Hypothalamus (tissue), 51 donors: ENCODE results near the gene SIM1.

Experiments
- DNase-seq, 51 donors: peaks; one replicate each; lab custom pipeline; 2025; lab: John Stamatoyannopoulos, UW

SIM1 gene

GRCh38 chr6:100433726-100434435 lies 30.8 kb downstream of the SIM1 start:
- DNase-seq = no peak

DNA sequence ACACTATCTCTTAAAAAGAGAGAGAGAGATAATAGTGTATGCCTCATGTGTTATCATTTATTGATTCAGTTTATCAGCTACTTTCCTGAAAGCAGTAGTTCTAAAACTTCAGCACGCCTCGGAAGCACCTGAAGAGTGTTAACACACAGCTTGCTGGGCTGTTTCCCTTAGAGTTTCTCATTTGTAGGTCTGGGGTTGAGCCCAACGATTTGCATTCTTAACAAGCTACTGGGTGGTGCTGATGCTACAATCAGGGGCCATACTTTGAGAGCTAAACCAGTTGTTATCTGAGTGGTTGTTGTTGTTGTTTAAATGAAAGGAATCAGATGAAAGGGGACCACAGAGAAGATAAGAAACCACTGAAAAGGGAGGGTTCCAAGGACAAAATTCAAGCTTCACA lies 32.6 kb downstream of the SIM1 start:
- no peak for DNase-seq

- DNase-seq = no peak
Observed at GRCh38 chr6:100430962-100431361, 33.8 kb downstream of the SIM1 start.

DNA sequence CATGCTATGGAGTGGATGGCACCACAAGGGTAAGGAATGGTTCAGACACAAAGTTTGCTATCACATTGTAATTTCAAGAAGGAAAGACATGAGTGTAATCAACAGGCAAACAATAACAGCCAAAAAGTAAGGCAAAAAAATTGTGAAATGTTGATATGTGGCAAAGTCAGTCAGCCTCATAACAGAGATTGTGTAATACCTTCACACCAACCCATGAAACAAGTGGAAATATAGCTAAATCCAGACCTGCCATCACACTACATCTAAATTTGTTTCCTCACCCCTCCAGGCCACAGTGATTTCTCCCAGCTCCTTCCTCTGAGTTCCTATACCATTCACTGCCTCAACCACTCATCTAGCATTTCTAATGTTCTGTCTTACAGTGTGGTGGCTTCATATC lies 37.3 kb downstream of the SIM1 start:
- no peak for DNase-seq

GRCh38 chr6:100426744-100427338 lies 37.9 kb downstream of the SIM1 start:
- no peak for DNase-seq

- DNase-seq = no peak
Observed at GRCh38 chr6:100426241-100426640, 38.5 kb downstream of the SIM1 start.

DNA sequence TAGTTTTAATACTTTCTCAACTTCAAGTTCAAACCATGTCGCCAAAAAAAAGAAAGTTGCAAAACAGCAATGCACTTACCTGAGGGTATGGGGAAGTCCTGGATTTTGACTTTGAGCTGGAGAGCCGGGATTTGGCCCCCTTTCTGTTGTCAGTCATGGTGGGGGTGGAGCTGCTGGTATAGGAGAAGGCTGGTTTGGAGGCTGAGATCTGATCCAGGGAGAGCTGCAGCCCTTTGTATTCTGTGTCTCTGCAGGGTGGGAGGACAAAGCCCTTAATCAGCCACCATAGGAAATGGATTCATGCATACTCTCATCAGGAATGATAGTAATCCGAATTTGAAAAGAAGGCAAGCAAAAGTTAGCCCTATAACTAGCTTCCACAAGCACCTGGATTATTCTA lies 44.0 kb downstream of the SIM1 start:
- no peak for DNase-seq

DNA sequence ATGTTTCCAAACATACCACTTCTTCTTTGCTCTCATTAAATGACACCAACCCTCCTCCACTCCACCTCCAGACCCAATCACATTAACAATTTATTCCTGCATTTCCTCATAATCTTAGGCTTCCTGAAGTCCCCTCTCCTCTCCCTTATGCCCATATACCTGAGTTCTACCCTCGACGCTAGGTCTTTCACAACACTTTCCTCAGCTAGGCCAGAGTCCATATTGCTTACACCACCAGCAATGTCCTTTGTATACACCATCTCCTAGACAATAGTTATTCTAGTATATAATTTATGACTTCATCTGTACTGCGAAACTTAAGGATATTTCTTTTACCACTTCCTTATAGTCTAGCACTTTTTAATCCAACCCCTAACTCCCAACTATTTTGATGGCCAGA lies 47.7 kb downstream of the SIM1 start:
- no peak for DNase-seq

- no peak for DNase-seq
Observed at GRCh38 chr6:100415768-100416167, 49.0 kb downstream of the SIM1 start.

GRCh38 chr6:100412872-100413271 lies 51.8 kb downstream of the SIM1 start:
- no peak for DNase-seq

DNA sequence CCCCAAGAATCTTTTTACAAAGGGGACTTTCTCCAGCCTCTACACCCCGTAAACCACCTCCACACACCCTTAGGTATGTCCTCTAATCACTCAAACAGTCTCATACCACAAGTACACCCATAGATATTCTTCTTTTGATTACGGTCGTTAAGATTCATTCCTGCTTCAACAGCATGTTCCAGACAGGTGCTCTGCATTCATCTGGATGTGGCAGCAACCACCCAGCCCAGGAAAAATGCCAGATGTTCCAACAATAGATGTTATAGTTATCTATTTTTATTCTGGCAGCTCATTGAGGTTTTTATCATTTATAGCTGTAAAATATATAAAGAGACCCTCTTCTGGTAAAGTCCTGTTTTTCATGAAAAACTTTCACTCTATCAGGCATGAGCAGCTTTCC lies 60.7 kb downstream of the SIM1 start:
- DNase-seq = no peak

DNA sequence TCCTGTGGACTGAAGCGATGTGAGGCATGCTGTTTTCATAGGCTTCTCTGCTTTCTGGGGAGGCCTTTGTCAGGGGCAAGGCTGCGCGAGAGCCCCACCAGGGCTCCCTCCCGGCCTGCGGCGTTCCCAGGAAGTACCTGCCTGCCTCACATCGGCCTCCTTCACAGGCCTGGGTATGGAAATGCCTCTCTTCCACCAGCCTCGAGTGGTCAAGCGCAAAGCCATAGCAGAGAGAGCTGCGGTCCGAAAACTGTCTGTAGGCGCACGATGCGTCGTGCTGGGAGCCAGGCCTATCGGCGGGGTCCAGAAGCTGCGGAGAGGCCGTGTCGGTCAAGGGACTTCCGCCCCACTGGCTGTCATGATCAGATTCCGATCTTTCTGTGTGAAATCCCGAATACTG lies 71.2 kb downstream of the SIM1 start:
- DNase-seq = no peak

DNA sequence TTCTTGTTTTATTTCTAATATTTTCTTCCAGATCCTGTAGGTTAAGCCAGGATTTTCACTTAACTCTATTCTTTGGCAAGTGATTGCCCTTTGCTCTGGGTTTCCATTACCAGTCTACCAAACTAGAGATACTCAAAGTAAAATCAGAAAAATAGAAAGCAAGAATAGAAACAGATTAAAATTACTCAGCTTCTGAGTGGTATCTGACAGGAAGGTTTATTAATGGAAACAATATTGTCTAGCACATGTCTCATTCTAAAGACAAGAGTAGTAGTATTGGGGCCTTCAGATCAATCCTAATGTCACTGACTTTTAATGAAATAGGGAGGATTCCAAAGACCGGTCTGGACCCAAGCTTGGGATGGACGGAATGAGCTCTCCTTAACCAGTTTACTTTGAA lies 72.3 kb downstream of the SIM1 start:
- no peak for DNase-seq

DNA sequence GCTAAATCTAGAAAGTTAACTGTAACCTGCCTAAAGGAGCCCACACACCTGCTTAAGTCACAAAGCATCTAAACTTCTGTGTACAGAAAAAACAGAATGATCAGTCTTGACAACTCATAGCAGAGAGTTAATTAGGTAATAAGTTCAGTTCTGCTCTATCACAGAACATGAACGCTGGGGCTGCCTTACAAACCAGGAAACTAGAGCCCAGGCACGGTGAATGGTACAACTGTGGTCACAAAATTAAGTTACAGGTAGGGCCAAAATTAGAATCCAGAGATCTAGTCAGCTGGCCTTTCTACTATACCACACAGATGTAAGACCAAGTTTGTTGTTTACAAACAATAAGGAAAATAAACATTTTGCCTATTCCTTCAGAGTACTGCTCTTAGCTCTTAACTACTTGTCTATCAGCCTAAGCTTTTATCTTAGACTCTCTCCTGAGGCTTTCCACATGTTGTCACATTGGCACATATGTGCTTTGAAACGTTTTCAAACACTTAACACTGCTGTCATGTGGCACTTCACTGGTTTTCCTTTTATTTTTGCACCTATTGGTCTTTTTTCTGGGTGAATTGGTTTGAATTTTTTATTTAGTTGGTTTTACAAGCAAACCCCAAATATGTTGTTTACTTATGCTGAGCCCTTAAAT lies 75.7 kb downstream of the SIM1 start:
- no peak for DNase-seq

GRCh38 chr6:100382767-100383195 lies 81.9 kb downstream of the SIM1 start:
- DNase-seq = no peak

DNA sequence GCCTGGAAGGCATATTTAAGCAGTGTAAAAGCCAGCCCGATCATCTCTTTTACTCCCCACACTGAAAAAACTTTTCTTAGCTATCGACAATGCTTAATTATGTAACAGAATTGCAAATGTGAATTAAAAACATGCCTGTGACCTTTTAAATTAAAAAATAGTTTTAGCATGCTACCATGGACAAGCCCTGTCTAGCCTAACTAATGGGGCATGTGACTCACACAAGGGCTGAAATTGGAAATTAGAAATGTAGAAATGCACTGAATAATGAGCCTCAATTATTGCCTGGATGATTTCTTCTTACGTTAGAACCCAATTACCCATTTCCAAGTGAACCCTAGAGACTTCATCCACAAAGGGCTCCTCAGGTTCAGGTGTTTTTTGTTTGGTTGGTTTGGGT lies 82.7 kb downstream of the SIM1 start:
- no peak for DNase-seq

DNA sequence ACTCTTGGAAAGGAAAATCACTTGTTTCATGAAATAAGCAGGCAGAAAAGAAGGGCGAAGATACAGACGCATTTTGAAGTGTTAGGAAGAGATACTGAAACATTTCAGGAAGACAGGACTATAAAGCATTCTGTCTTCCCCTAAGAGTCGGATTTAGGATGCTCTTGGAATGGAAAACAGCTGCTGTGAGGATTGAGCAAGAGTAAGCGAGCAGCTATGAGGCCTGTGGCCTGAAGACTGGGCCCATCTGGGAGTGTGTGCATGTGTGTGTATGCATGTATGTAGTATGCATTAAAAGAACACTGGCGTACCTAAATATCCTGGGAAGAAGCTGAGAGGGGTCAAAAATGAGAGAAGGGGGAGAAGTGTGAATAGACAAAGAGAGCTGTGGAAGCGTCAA lies 83.6 kb downstream of the SIM1 start:
- no peak for DNase-seq

GRCh38 chr6:100379386-100379785 lies 85.3 kb downstream of the SIM1 start:
- DNase-seq = no peak

DNA sequence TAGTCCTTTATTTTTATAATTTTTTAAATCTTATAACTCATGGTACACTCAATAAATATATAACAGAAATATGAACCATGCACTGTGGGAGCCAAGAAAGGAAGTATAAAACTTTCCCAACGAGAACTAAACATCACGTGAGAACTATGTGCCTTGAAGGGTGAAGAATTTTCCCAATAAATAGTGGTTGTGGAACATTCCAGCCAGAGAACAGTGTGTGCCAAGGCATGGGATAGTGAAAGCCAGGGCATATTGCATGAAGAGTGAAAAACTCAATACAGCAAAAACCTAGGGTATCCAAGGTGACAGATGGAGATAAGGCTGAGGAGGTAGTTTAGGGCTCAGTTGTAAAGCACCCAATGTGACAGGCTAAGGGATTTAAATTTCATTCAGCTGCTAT lies 86.1 kb downstream of the SIM1 start:
- DNase-seq = no peak

DNA sequence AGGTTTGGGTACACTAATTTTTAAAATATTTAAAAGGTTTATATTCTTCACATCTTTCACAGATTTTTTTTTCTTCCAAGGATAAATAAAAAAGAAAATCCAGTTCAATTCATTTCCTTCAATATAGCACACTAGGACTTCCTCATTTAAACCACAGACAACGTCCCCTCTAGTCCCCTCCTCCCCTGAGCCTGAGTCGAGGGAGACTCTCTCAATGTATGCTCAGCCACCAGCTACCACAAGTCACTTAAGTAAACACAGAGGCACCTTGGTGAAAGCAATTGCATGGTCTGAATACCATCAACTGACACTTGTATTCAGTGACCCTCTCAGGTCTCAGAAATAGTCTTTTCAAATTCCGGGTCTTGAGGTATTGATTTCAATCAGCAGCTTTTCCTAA lies 88.6 kb downstream of the SIM1 start:
- DNase-seq = no peak

DNA sequence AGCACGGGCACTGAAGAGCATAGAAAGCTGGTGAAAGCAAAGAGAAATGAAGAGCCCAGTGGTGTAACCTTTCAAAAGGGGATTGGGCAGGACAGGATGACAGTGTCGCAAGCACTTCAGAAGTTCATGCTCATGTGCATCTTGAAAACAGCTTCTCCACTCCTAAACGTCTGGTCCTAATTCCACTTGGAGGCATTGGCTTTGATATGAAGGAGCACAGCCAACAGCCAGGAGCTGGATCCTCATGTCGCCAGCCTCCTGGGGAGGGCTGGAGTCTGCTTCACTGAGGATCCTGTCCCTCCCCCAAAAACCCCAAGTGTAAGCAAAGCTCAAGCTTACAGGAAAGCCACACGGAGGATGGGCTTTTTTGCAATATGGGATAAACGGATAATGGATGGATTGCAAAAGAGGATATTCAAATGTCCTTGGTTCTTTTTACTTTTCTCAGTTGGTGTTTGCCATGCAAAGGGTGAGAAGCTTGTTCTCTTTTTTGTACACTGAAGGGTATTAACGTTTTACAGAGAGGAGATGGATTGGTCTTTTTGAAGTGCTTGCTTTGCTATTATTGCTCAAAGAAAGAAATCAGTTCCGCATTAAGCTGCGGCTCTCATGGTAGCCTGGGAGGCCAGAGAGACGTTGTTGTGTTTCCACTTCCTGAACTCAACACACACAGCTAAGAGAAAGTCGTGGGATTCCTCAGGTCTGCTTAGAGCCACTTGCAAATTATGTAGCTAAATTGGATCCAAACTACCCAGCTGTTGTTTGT lies 92.2 kb downstream of the SIM1 start:
- DNase-seq = no peak

GRCh38 chr6:100371591-100371990 lies 93.1 kb downstream of the SIM1 start:
- DNase-seq = no peak
